GM12801 (cell line): Measurements from ENCODE around the gene TMEM86B.

Experiments used
- TF ChIP-seq, protein P1 (sequence below): IDR thresholded peaks from one replicate; pipeline ENCODE4 v1.5.1; 2011; ENCODE audit warnings: control low read depth; ENCODE audit not compliant: insufficient read length; ENCODE audit errors: extremely low read depth

TMEM86B gene

DNA sequence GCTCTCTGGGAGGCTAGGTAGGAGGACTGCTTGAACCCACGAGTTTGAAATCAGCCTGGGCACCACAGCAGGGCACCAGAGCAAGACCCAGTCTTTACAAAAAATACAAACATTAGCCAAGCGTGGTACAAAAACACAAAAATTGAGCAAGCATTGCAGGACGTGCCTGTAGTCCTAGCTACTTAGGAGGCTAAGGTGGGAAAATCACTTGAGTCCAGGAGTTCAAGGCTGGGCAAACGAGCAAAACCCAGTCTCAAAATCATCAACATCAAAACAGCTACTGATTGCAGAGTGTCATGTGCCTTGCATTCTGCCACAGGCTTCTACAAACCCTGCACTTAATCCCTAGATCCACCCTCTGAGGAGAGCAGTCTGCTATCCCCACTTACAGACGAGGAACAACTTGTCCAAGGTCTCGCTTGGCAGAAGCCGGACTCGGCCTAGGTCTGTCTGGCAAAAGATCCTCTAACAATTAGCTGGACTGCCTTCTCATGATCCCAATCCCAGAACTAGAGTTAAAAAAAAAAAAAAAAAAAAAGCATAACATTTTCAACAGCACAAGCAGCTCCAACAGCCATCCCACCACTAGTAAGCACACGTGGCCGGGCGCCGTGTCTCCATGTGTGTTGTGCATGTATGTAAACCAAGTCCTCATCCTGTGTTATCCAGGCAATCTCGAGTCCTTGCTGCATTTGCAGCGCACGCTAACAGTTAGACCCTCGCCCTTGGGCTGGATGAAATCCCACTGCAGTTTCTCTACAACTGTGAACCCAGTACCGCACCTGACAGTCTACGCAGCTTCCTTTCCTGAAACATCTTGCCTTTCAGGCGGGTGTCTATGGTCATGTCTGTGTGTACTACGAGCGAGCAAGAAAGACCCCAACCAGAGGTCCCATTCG, 28.2 kb upstream of the TMEM86B start:
- TF ChIP-seq, protein P1, sequence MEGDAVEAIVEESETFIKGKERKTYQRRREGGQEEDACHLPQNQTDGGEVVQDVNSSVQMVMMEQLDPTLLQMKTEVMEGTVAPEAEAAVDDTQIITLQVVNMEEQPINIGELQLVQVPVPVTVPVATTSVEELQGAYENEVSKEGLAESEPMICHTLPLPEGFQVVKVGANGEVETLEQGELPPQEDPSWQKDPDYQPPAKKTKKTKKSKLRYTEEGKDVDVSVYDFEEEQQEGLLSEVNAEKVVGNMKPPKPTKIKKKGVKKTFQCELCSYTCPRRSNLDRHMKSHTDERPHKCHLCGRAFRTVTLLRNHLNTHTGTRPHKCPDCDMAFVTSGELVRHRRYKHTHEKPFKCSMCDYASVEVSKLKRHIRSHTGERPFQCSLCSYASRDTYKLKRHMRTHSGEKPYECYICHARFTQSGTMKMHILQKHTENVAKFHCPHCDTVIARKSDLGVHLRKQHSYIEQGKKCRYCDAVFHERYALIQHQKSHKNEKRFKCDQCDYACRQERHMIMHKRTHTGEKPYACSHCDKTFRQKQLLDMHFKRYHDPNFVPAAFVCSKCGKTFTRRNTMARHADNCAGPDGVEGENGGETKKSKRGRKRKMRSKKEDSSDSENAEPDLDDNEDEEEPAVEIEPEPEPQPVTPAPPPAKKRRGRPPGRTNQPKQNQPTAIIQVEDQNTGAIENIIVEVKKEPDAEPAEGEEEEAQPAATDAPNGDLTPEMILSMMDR, result no peak

DNA sequence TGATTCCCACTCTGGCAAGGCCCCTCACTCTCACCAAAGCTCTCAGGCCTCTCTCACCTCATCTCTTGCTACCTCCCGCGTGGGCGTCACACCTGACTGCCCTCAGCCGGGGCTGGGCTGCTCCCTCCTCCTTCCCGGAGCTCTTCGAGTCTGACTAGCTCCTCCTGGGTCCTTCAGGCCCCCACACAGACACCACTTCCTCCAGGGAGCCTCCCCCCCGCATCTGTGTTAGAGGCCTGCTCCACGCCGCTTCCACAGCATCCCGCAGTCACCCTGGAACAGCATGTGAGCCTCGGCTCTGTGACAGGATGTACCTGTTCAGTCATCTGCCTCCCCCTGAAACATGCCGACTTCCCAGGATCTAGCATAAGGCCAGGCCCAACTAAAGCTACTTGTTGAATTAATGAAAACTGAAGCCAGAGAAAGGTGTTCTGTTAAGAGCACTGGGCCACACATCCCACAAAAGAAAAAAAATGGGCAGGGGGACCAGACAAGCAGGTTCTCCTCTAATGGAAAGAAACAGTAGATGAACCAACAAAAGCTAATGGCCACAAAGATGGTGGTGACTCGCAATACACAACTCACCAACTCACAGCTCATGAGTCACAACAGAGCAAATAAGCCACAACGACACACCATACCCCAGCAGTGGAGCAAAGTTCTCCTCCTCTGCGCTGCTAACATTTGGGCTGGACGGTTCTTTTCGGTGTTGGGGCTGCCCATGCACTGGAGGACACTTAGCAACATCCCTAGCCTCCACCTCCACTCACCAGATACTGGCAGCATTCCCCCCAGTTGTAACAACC, 27.3 kb upstream of the TMEM86B start:
- TF ChIP-seq, protein P1, result no peak

DNA sequence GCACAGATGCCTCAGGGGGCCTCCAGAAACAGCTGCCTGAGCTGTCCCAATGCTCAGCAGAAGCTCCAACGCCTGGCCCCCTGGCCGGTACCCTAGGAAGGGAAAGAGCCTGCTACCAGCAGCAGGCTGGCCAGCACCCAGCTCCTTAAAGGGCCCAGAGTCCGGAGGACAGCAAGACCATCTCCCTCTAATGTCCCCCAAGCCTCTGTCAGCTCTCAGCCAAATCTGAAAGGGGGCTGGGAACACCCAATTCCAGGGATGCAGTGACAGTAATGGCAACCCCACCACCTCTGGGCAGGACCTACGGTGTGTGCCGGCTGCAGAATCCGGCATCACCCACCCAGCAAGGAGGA, 26.0 kb upstream of the TMEM86B start:
- TF ChIP-seq, protein P1, result no peak

DNA sequence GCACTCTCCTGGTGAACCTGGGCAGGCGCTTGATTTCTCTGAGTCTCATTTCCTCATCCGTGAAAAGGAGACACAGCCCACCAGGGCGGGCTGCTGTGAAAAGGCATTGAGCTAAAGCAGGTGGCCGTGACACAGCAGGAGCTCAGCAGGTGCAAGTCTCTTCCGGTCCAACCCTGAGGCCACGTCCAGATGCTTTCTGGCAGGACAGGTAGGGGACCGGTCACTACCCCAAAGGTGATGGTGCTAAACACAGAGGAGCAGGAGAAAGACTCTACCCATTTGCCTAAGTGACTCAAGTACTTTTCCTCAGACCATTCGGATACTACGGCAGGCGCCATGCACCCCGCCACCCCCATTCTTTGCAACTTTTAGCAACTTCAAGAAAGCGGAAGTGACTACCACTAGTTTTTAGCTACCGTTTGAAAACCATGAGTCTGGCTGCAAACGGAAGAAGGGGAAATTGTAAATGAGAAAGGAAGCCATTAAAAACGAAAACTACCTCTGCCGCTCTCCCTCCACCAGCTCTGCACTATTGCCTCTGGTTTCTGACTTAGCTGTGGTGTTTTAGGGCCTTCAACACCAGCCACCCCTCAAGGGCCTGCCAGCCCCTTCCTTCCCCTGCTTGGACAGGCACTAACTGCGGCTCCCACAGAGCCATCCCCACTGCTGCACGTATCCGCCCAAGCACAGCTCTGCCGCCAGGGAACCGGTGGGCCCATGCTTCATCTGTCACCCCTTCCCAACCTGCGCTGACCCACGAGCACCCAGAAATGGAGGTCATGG, 25.5 kb upstream of the TMEM86B start:
- TF ChIP-seq, protein P1, result no peak

DNA sequence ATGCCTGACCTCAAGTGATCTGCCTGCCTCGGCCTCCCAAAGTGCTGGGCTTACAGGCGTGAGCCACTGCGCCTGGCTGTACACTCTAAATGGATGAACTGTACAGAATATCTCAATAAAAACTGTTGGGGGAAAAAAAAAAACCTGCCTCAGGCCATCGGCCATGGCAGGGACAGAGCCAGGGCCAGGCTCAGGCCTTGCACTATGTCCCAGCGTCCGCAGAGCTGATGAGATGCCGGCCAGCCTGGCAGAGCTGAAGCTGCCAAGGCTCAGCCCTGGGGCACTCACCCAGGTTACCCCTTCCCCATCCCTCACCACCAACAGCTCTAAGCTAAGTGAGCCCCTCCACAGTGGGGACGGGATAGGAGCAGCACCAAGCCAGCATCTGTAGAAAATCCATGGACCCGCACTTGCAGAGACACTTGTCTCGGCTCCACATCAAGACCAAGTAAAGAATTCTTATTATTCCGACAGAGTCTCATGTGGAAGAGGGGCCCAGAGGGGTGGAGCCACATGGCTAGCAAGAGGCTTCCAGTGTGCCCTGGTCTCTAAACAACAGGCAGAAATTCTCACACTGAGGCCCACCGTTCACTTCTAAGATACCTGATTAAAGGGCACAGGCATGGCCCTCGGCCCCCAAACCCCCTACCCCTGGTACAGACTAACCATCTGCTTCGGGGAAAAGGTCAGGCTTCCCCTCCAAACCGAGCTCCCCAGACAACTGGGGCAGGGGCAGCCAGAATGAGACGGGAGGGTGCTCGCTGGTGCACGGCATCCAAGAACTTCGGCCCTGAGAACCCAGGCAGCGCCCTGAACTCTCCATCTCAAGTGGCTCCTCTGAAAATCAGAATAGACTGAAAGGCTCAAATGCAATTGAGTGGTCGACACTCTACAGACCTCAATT, 24.4 kb upstream of the TMEM86B start:
- TF ChIP-seq, protein P1, result no peak

DNA sequence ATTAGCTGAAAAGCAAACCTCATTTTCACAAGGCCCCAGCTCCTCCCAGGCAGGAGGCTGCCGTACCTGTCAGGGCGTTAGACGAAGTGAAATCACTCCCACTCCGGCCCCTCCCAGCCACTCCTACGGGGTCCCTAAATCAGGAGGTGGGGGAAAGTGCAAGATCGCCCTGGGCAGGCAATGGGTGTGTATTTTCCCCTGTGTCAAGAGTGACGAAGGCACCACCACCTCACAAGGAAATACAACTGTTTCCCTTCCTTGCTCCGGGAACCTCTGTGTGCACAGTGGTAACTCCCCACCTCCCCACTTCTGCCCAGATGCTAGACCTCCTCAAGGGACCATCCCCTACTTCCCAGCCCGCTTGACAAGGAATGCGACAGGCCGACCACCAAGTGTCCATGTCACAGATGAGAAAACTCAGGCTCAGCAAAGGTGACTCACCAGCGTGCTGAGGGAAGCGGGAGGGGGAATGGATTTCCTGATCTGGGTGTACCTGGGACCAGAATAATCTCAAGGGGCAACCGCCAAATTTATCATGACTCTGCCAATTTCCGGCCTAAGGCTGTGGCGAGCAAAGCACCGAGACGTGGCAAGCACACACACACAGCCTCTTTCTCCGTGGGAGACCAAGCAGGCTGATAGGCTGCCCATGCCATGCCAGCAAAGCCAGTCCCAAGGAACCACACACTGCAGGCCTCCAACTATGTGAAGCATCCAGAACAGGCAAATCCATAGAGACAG, 22.9 kb upstream of the TMEM86B start:
- TF ChIP-seq, protein P1, result no peak
